ENCODE measurements around the gene SLC38A6. TPM values are rescaled to one million over a fixed set of nuclear protein-coding genes. Genes with fewer than 3 reads are reported as not detected.
A peak's percentile ranks its signal among the peaks of the same experiment; 100 is the strongest.

Gene SLC38A6
- total and polyA plus RNA-seq, 9 of the 15 experiments (the other 6 are each of a cell fraction or from before 2014, with no cell fraction given): 9.8 to 40.3 (median 17.6) TPM

- peak; percentile 93 for TF ChIP-seq EP300 (IDR thresholded peaks at IDR 0.05; ENCODE audit: low read length)
- TF ChIP-seq ZNF217 (CRISPR knock-in tag; IDR thresholded peaks at IDR 0.05): no peak
- no peak for TF ChIP-seq JUNB (CRISPR knock-in tag; conservative IDR thresholded peaks at IDR 0.05)
- no peak for TF ChIP-seq HINFP (tag; conservative IDR thresholded peaks at IDR 0.05; ENCODE audit: low read depth)
- TF ChIP-seq THRAP3 (IDR thresholded peaks at IDR 0.05; ENCODE audit: borderline replicate concordance): no peak
- TF ChIP-seq RBM22 (IDR thresholded peaks at IDR 0.05; ENCODE audit: low read depth, low read length, poor library complexity, severe bottlenecking): no peak
- TF ChIP-seq PHF21A (IDR thresholded peaks at IDR 0.05; ENCODE audit: borderline replicate concordance, low read depth): no peak
- TF ChIP-seq SAFB (IDR thresholded peaks at IDR 0.05; ENCODE audit: borderline replicate concordance, low read depth, low read length): no peak
- no peak for TF ChIP-seq MTF1 (CRISPR knock-in tag; IDR thresholded peaks at IDR 0.05; ENCODE audit: borderline replicate concordance)
- no peak for TF ChIP-seq PHTF2 (CRISPR knock-in tag; IDR thresholded peaks at IDR 0.05)
- TF ChIP-seq SOX6 (IDR thresholded peaks at IDR 0.05): peak; percentile 86
- TF ChIP-seq MTA3 (IDR thresholded peaks at IDR 0.05; ENCODE audit: borderline replicate concordance): peak; percentile 55; the same call in 1 of the 2 replicates
- TF ChIP-seq NFIC (IDR thresholded peaks at IDR 0.05): peak; percentile 85
- TF ChIP-seq POU5F1 (IDR thresholded peaks at IDR 0.05; ENCODE audit: borderline replicate concordance, low read depth, low read length, partially characterized antibody): no peak
- TF ChIP-seq RBM25 (IDR thresholded peaks at IDR 0.05; ENCODE audit: low read depth, low read length, severe bottlenecking): no peak
- no peak for TF ChIP-seq ELF2 (CRISPR knock-in tag; IDR thresholded peaks at IDR 0.05)
- TF ChIP-seq ZNF263 (CRISPR knock-in tag; IDR thresholded peaks at IDR 0.05; ENCODE audit: borderline replicate concordance): no peak
- no peak for TF ChIP-seq KDM2B (CRISPR knock-in tag; IDR thresholded peaks at IDR 0.05)
- TF ChIP-seq SETDB1 (IDR thresholded peaks at IDR 0.05; ENCODE audit: low read length): no peak
- no peak for TF ChIP-seq CBX2 (IDR thresholded peaks at IDR 0.05; ENCODE audit: insufficient read depth, low read length, poor library complexity, severe bottlenecking)
- TF ChIP-seq NBN (IDR thresholded peaks at IDR 0.05; ENCODE audit: low read depth): peak; percentile 36; the same call in 1 of the 2 replicates
- peak; percentile 95 for TF ChIP-seq KLF16 (IDR thresholded peaks at IDR 0.05)
- no peak for TF ChIP-seq MAX (CRISPR knock-in tag; IDR thresholded peaks at IDR 0.05)
- TF ChIP-seq BCOR (IDR thresholded peaks at IDR 0.05): peak; percentile 32; the same call in 1 of the 2 replicates
- no peak for TF ChIP-seq TAF7 (tag; IDR thresholded peaks at IDR 0.05)
- TF ChIP-seq PCBP2 (IDR thresholded peaks at IDR 0.05; ENCODE audit: low read depth, low read length, poor library complexity, severe bottlenecking): no peak
- no peak for TF ChIP-seq TGIF2 (CRISPR knock-in tag; IDR thresholded peaks at IDR 0.05)
Measured at GRCh38 chr14:60989599-60989998, 8.6 kb downstream of the SLC38A6 start (continued).

Measured in K562 (cell line).